HepG2 (cell line): Measurements from ENCODE around the gene ENAH. TPM values are rescaled to one million over a fixed set of nuclear protein-coding genes. Genes with fewer than 3 reads are reported as not detected.

Experiments
- ATAC-seq: fragments of 200-7000 bp; cut with Tn5 transposase; 3 replicates; pipeline ENCODE4 v1.9.1; 2020; ENCODE audit warnings: mild to moderate bottlenecking, moderate library complexity
- BruUV-seq: library from RNA; stranded (reverse); fragments of 400-500 nt; replicated peaks from 2 replicates; lab custom pipeline; 2021; lab: Mats Ljungman, UMichigan
- CTCF ChIA-PET: fragments of 300-600 bp; formaldehyde crosslinking; extraction: SDS; loops from one replicate; lab custom pipeline; 2021; ENCODE audit warnings: low total read pairs, inconsistent platforms, low intra/inter-chr PET ratio; lab: Yijun Ruan, JAX
- POLR2A ChIA-PET: fragments of 350-600 bp; sonication (Branson Sonifier 250); formaldehyde crosslinking; loops from one replicate; lab custom pipeline; 2020; ENCODE audit warnings: antibody characterized with exemption, inconsistent platforms; lab: Yijun Ruan, JAX
- DNase-seq: peaks from one replicate; pipeline ENCODE4 v3.0.0-alpha.2; 2015; ENCODE audit warnings: low spot score
- FAIRE-seq: peaks from 3 replicates; lab custom pipeline; 2011; peaks lifted over from hg19 to GRCh38; lab: Jason Lieb, UNC
- H2AFZ ChIP-seq: one replicate; pipeline ENCODE4 v1.6.1; 2011; ENCODE audit warnings: low read length, inconsistent platforms
- H3K27ac ChIP-seq: fragments of 300-600 bp; 3 replicates; pipeline ENCODE4 v1.8.0; 2011; ENCODE audit warnings: mixed run types, mild to moderate bottlenecking, mixed read lengths, low read length, inconsistent platforms; ENCODE audit not compliant: insufficient read depth; ENCODE audit errors: extremely low read length
- H3K27me3 ChIP-seq, 2 experiments: fragments of 200-600 bp in 1 of 2; 2 replicates in 1 of 2; 3 replicates in 1 of 2; pipeline versions ENCODE4 v1.6.0 to v1.8.0; 2011; ENCODE audit warnings: low read length in 2 of 2, mild to moderate bottlenecking in 2 of 2, moderate library complexity in 2 of 2, inconsistent platforms in 1 of 2; ENCODE audit not compliant: insufficient read depth in 2 of 2, control insufficient read depth in 1 of 2
- H3K36me3 ChIP-seq, 2 experiments: fragments of 200-600 bp in 1 of 2; replicated peaks in 1 of 2; 2 replicates in 1 of 2; 3 replicates in 1 of 2; pipeline versions ENCODE4 v1.5.1 to v1.8.0; 2011; ENCODE audit warnings: low read length in 2 of 2, inconsistent platforms in 1 of 2; ENCODE audit not compliant: insufficient read depth in 2 of 2, control insufficient read depth in 1 of 2
- H3K4me1 ChIP-seq: 2 replicates; pipeline ENCODE4 v1.5.1; 2012; ENCODE audit warnings: low read length, inconsistent platforms; ENCODE audit not compliant: insufficient read depth
- H3K4me2 ChIP-seq: 2 replicates; pipeline ENCODE4 v1.6.0; 2011; ENCODE audit warnings: low read depth, low read length, inconsistent platforms
- H3K4me3 ChIP-seq, 3 experiments: fragments of 200-600 bp in 1 of 3; sonication (generic), shearing (Covaris generic) in 1 of 3; replicated peaks in 1 of 3; 2 replicates each; pipeline ENCODE4 v1.5.1; 2011 to 2016; ENCODE audit warnings: low read length in 3 of 3, inconsistent platforms in 2 of 3, low read depth in 2 of 3, mild to moderate bottlenecking in 2 of 3, control low read depth in 1 of 3, mixed read lengths in 1 of 3; ENCODE audit not compliant: insufficient read depth in 1 of 3
- H3K79me2 ChIP-seq: one replicate; pipeline ENCODE4 v1.6.1; 2011; ENCODE audit warnings: low read length, inconsistent platforms; ENCODE audit not compliant: insufficient read depth
- H3K9ac ChIP-seq: 2 replicates; pipeline ENCODE4 v1.6.0; 2011; ENCODE audit warnings: mild to moderate bottlenecking, low read depth, low read length, inconsistent platforms; ENCODE audit not compliant: insufficient read depth
- H3K9me3 ChIP-seq: 2 replicates; pipeline ENCODE4 v1.5.1; 2012; ENCODE audit warnings: mild to moderate bottlenecking, low read length
- H4K20me1 ChIP-seq: 2 replicates; pipeline ENCODE4 v1.6.0; 2011; ENCODE audit warnings: inconsistent platforms, mild to moderate bottlenecking, low read length, moderate library complexity; ENCODE audit not compliant: insufficient read depth
- AHR ChIP-seq: IDR thresholded peaks from 2 replicates; pipeline ENCODE4 v1.6.1; 2018; ENCODE audit warnings: missing genetic modification reagents, missing compliant biosample characterization
- GZF1 ChIP-seq: sonication (generic); formaldehyde crosslinking; IDR thresholded peaks from 2 replicates; pipeline ENCODE4 v1.5.1; 2020; ENCODE audit warnings: mild to moderate bottlenecking, missing genetic modification reagents
- HOXA3 ChIP-seq: sonication (generic); formaldehyde crosslinking; IDR thresholded peaks from 2 replicates; pipeline ENCODE4 v1.5.0; 2020; ENCODE audit warnings: missing genetic modification reagents
- SRF ChIP-seq: IDR thresholded peaks from 2 replicates; pipeline ENCODE4 v1.6.1; 2011; ENCODE audit warnings: mild to moderate bottlenecking, low read depth, low read length, moderate library complexity
- ZFYVE20 ChIP-seq: sonication (generic); formaldehyde crosslinking; IDR thresholded peaks from 2 replicates; pipeline ENCODE4 v1.8.0; 2023; ENCODE audit warnings: low read depth, mild to moderate bottlenecking, moderate library complexity, missing genetic modification reagents, borderline replicate concordance
- ZNF780A ChIP-seq: sonication (generic); formaldehyde crosslinking; IDR thresholded peaks from 2 replicates; pipeline ENCODE4 v1.8.0; 2022; ENCODE audit warnings: mild to moderate bottlenecking, missing genetic modification reagents, moderate library complexity
- ZNF883 ChIP-seq: sonication (generic); formaldehyde crosslinking; IDR thresholded peaks from 2 replicates; pipeline ENCODE4 v1.5.1; 2020; ENCODE audit warnings: mild to moderate bottlenecking, missing genetic modification reagents; ENCODE audit errors: not compliant biosample characterization
- WGBS: methylation state at CpG from one replicate; pipeline ENCODE4 v1.1.6; 2017; ENCODE audit warnings: low lambda C conversion rate; 5-methylcytosine and 5-hydroxymethylcytosine counted together
- in situ Hi-C: cut with HindIII; loops from 2 replicates; pipeline ENCODE4 v1.10.0; 2017; ENCODE audit warnings: low pct_unique_long_range_greater_than_20kb; ENCODE audit not compliant: extremely low pct_ligation_motif_present
- intact Hi-C: fragments of 100-400 bp; cut with micrococcal nuclease; formaldehyde crosslinking; loops from one replicate; pipeline ENCODE4 v1.10.0; 2022; ENCODE audit not compliant: unreplicated experiment
- polyA plus RNA-seq, 8 experiments: library from polyadenylated mRNA; depleted of rRNA in 3 of 8; stranded (reverse) in 7 of 8; unstranded in 1 of 8; fragments of >200 nt; fragmentation: Illumina TruSeq in 4 of 8; extraction: Trizol in 4 of 8; gene quantifications; 2 replicates each; pipeline versions ENCODE4 v1.2.1 to v1.2.3, GENCODE V29; 2011 to 2016; ENCODE audit warnings: low read depth in 4 of 8, missing spikeins in 1 of 8, mixed read lengths in 1 of 8; ENCODE audit not compliant: insufficient read depth in 1 of 8
- total RNA-seq, 5 experiments: library from RNA; depleted of rRNA; stranded (reverse); fragments of >200 nt; fragmentation: Illumina TruSeq; extraction: Trizol; gene quantifications; 2 replicates each; pipeline ENCODE4 v1.2.3, GENCODE V29; 2016; ENCODE audit warnings: low read depth in 1 of 5
- TF ChIP-seq, protein P1 (sequence below): sonication (generic); formaldehyde crosslinking; IDR thresholded peaks from 2 replicates; pipeline ENCODE4 v1.4.0; 2020; ENCODE audit warnings: missing genetic modification reagents

Gene ENAH
- total and polyA plus RNA-seq, 2 of the 13 experiments (the other 11 are each of a cell fraction or from before 2014, with no cell fraction given) = 22.1 to 58.3 TPM

DNA sequence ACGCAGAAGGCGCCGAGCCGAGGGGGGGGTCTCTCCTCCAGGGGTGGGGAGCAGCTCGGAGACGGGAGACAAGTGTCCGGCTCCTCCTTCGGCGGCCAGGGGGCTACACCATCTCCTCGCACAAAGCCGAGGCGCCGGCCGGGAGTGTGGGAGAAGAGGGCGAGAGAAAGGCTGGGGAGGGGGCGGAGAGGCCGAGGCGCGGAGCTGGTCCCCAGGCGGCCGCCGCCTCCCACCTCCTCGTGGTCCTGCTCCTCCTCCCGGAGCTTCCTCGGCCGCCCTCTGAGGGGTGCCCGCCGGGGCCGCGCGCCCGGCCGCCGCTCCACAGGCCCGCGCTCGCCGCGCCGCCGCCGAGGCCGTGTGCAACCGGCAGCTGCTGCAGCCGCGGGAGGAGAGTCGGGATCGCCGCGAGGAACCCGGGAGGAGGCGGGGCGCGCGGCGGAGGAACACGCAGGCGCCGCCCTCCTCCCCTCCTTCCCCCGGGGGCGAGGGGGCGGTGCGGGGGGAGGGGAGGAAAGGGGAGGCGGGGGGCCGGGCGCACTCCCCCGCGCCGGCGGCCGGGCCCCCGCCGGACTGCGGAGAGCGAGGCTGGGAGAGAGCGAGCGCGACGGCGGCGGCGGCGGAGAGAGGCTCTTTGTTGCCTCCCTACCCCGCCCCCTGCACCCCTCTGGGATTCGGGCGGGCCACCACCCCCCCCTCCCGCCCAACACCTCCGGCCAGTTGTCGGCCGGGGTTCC lies at the start of gene ENAH (continued):
- no peak for TF ChIP-seq ZFYVE20
- no peak for TF ChIP-seq GZF1 (CRISPR knock-in tag)
- TF ChIP-seq, protein P1, sequence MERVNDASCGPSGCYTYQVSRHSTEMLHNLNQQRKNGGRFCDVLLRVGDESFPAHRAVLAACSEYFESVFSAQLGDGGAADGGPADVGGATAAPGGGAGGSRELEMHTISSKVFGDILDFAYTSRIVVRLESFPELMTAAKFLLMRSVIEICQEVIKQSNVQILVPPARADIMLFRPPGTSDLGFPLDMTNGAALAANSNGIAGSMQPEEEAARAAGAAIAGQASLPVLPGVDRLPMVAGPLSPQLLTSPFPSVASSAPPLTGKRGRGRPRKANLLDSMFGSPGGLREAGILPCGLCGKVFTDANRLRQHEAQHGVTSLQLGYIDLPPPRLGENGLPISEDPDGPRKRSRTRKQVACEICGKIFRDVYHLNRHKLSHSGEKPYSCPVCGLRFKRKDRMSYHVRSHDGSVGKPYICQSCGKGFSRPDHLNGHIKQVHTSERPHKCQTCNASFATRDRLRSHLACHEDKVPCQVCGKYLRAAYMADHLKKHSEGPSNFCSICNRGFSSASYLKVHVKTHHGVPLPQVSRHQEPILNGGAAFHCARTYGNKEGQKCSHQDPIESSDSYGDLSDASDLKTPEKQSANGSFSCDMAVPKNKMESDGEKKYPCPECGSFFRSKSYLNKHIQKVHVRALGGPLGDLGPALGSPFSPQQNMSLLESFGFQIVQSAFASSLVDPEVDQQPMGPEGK = peak; percentile 92
- no peak for TF ChIP-seq ZNF883
- 0 out of 2 replicates have a peak, but pooled peaks have one; percentile 11 for TF ChIP-seq HOXA3 (CRISPR knock-in tag)
- no peak for TF ChIP-seq SRF

DNA sequence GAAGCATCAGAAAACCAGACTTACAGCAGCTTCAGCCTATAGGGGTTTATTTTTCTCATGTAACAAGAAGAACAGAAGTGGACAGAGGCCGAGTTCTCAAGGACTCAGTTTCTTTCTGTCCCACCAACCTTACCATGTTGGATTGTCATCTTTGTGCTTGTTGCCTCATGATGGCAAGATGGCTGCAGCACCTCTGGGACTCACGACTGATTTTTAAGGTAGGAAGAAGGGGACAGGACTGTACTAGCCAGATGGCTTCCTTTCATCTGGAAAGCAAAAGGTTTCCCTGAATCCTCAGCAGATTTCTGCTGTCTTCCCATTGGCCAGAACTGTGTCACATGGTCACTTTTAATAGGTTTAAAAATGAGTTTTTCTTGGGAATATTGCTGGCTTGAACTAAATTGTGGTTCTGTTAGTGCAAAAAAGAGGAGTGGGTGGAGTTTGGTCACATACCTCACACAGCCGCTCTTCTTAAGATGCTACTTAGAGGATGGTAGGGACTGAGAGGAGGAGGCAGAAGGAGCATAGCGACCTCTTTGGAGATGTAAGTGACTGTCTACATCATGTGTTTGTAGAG lies 48.1 kb upstream of the ENAH start:
- Histone ChIP-seq H3K27ac (peak overlapping the region; percentile 71), H3K36me3 (no peaks in the 10 kb centered on the region), H3K4me3 (no peak overlapping the region; a peak in 1 of 6 replicates), H3K9me3 (no peaks in the 10 kb centered on the region), H3K9ac (peak overlapping the region; percentile 36; the same call in 1 of the 2 replicates), H3K27me3 (no peaks in the 10 kb centered on the region), H3K4me1 (peaks cover 51% of the 10 kb centered on the region), H4K20me1 (no peaks in the 10 kb centered on the region), H3K4me2 (peak overlapping the region; percentile 70), H2AFZ (peak overlapping the region; percentile 31), H3K79me2 (no peaks in the 10 kb centered on the region)
- in situ Hi-C loops (no loop called here), intact Hi-C loops (loop anchor here (1.0 to 5.0 kb wide), 4 partner anchors 30 to 72 kb away; partner anchors contain the start of gene ENAH)
- WGBS = 86% methylated on average over 4 of the region's 4 CpGs
- DNase-seq = no peak
- no peak for TF ChIP-seq AHR (CRISPR knock-in tag)
- 0 out of 2 replicates have a peak, but pooled peaks have one; percentile 7 for TF ChIP-seq ZNF780A (CRISPR knock-in tag)
- FAIRE-seq = no peak
- CTCF ChIA-PET = no interaction called here
- TSS peak; percentile 92 for BruUV-seq
- POLR2A ChIA-PET = interaction anchor here (1.0 to 2.6 kb wide), 15 partner anchors 9 to 113 kb away, joined by 4 to 49 read pairs (median 7); partner anchors contain the start of genes ENAH and SRP9
- ATAC-seq = no peak
